Esophagus squamous epithelium (tissue), 5 donors: ENCODE data around the gene HYPK. TPM values are rescaled to one million over a fixed set of nuclear protein-coding genes. Genes with fewer than 3 reads are reported as not detected.
A peak's percentile ranks its signal among the peaks of the same experiment; 100 is the strongest.

Experiments used
- DNase-seq: peaks from one replicate; lab custom pipeline; 2025; lab: John Stamatoyannopoulos, UW
- H3K27ac ChIP-seq, 4 donors: fragments of 200-600 bp; sonication (generic); one replicate each; pipeline ENCODE4 v1.5.1; 2016 to 2019; ENCODE audit warnings: mild to moderate bottlenecking in 1 of 4
- H3K27me3 ChIP-seq, 4 donors: fragments of 200-600 bp; sonication (generic); 1 replicate in 3 of 4; 2 replicates in 1 of 4; pipeline versions ENCODE4 v1.5.1 to v1.6.0; 2017 to 2021; ENCODE audit warnings: antibody characterized with exemption in 1 of 4
- H3K36me3 ChIP-seq, 3 donors: fragments of 200-600 bp; sonication (generic); one replicate each; pipeline ENCODE4 v1.5.1; 2016 to 2019
- H3K4me1 ChIP-seq, 3 donors: fragments of 200-600 bp; sonication (generic); one replicate each; pipeline ENCODE4 v1.5.1; 2017 to 2019
- H3K4me3 ChIP-seq, 4 donors: fragments of 200-600 bp; sonication (generic); 1 replicate in 3 of 4; 2 replicates in 1 of 4; pipeline ENCODE4 v1.5.1; 2016 to 2019; ENCODE audit warnings: mild to moderate bottlenecking in 2 of 4, moderate library complexity in 1 of 4
- H3K9me3 ChIP-seq, 3 donors: fragments of 200-600 bp; sonication (generic); one replicate each; pipeline ENCODE4 v1.5.1; 2016 to 2019
- POLR2A ChIP-seq, 4 donors: fragments of 450-650 bp; IDR thresholded peaks; one replicate each; pipeline ENCODE4 v1.6.1; 2017; ENCODE audit warnings: antibody characterized with exemption in 4 of 4, mild to moderate bottlenecking in 4 of 4, moderate library complexity in 3 of 4
- WGBS, 2 donors: methylation state at CpG; one replicate each; pipeline ENCODE4 v1.1.5; 2018; 5-methylcytosine and 5-hydroxymethylcytosine counted together
- intact Hi-C: fragments of 100-400 bp; cut with DNase I; formaldehyde crosslinking; loops from one replicate; pipeline ENCODE4 v1.15.0; 2022
- total RNA-seq, 4 donors: library from RNA; depleted of rRNA; stranded (reverse); fragments of >200 nt; gene quantifications; one replicate each; pipeline ENCODE4 v1.1.0, GENCODE V29; 2016
- TF ChIP-seq, protein P1 (sequence below), 6 experiments: fragments of 450-650 bp in 4 of 6; fragments of 200-600 bp in 2 of 6; sonication (generic) in 2 of 6; IDR thresholded peaks; one replicate each; pipeline ENCODE4 v1.5.1; 2016 to 2019; ENCODE audit warnings: antibody characterized with exemption in 6 of 6, mild to moderate bottlenecking in 4 of 6, moderate library complexity in 4 of 6
- donor health status: DM: yes; HTN: yes; CAD: no.

HYPK gene
- total RNA-seq, 4 donors from 2014 or later: 2.0 to 9.3 (median 5.8) TPM

DNA sequence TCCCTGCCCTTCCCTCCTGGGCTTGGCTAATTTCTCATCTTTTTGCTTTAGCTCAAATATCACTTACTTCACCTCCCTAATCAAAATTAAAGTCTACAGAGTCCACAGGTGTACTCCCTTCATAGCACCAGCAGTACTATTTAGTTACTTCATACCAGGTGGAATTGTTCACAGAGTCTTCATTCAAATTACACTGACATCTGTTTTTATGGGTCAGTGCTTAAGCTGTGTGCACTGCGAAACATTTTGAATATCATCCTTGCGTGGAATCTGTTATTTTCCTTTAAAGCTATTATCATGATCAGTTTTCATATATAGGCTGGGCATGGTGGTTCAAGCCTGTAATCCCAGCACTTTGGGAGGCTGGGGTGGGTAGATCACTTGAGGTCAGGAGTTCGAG, 11.0 kb upstream of the HYPK start:
- no peak overlapping the region for H3K27ac ChIP-seq
- intact Hi-C loops: no loop called here
- DNase-seq: no peak
- 82 to 90% methylated on average over 2 to 3 of the region's 3 CpGs for WGBS, 2 donors
- H3K9me3 ChIP-seq: no peaks in the 10 kb centered on the region
- TF ChIP-seq, protein P1, sequence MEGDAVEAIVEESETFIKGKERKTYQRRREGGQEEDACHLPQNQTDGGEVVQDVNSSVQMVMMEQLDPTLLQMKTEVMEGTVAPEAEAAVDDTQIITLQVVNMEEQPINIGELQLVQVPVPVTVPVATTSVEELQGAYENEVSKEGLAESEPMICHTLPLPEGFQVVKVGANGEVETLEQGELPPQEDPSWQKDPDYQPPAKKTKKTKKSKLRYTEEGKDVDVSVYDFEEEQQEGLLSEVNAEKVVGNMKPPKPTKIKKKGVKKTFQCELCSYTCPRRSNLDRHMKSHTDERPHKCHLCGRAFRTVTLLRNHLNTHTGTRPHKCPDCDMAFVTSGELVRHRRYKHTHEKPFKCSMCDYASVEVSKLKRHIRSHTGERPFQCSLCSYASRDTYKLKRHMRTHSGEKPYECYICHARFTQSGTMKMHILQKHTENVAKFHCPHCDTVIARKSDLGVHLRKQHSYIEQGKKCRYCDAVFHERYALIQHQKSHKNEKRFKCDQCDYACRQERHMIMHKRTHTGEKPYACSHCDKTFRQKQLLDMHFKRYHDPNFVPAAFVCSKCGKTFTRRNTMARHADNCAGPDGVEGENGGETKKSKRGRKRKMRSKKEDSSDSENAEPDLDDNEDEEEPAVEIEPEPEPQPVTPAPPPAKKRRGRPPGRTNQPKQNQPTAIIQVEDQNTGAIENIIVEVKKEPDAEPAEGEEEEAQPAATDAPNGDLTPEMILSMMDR (IDR thresholded peaks at IDR 0.05): no peak
- no peak for TF ChIP-seq POLR2A (IDR thresholded peaks at IDR 0.05)
- H3K36me3 ChIP-seq: peaks cover 9 to 11% (median 10%) of the 10 kb centered on the region in 3 donors
- H3K27me3 ChIP-seq: no peaks in the 10 kb centered on the region
- no peak overlapping the region for H3K4me3 ChIP-seq
- H3K4me1 ChIP-seq: peaks cover 13 to 22% (median 16%) of the 10 kb centered on the region in 3 donors

GRCh38 chr15:43791993-43792760, 8.2 kb upstream of the HYPK start, which contains the start of gene SERF2:
Gene SERF2 (plus strand): TSS chr15:43792320. CDS start chr15:43792377, 57 bp downstream.
- no peaks in the 10 kb centered on the region for H3K27me3 ChIP-seq
- H3K9me3 ChIP-seq: no peaks in the 10 kb centered on the region
- H3K27ac ChIP-seq: peak within 1 kb of the TSS; percentile 96 to 98 (median 96)
- peak in 3 of 4 donors; percentile 97 to 100 (median 98) for TF ChIP-seq POLR2A (IDR thresholded peaks at IDR 0.05)
- TF ChIP-seq, protein P1 (IDR thresholded peaks at IDR 0.05): no peak
- H3K36me3 ChIP-seq: peaks cover 32 to 39% (median 32%) of the 10 kb centered on the region in 3 donors
- intact Hi-C loops: no loop called here
- H3K4me3 ChIP-seq: peak within 1 kb of the TSS; percentile 73 to 86 (median 82)
- WGBS, 2 donors: 2% methylated on average over 11 of the region's 66 CpGs; no CpG with 5 or more reads in 1 of the 2 donors
- DNase-seq: peak; percentile 99
- peaks cover 20 to 49% (median 22%) of the 10 kb centered on the region in 3 donors for H3K4me1 ChIP-seq

DNA sequence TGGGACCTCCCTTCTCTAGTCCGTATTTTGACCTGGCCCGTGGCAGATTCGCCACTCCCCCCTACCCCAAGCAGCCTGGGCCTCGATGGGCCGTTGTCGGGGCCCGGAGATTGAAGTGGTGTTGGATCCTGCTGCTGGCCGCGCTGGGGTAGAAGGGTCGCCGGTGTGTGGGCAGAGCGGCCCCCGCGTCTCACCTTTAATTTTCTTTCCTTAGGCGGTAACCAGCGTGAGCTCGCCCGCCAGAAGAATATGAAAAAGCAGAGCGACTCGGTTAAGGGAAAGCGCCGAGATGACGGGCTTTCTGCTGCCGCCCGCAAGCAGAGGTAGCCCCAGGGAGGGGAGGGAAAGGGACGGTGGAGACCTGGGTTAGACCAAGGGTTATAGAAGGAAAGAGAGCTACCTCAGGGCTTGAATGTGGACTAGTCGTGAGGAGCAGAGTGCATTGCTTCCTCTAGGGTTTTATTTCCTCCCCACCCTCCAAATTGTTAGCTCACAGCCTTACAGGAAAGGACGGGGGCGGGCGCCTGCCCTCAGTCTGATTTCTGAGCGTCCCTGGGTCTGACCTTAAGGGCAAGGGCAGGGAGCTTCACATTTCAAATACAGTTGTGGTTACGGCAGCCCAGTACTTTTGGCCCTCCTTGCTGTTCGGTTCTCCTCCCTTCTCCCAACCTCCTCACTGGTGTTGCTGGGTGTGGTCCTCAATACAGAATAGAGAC, 7.5 kb upstream of the HYPK start:
- Histone ChIP-seq H3K36me3 (peaks cover 32 to 46% (median 33%) of the 10 kb centered on the region in 3 donors), H3K9me3 (no peaks in the 10 kb centered on the region), H3K27ac (peak overlapping the region; percentile 96 to 98 (median 96)), H3K27me3 (no peaks in the 10 kb centered on the region), H3K4me3 (peak overlapping the region; percentile 73 to 86 (median 82)), H3K4me1 (peaks cover 22 to 57% (median 25%) of the 10 kb centered on the region in 3 donors)
- TF ChIP-seq, protein P1 (IDR thresholded peaks at IDR 0.05): peak in 2 of 6 experiments; percentile 10 to 31
- no peak for TF ChIP-seq POLR2A (IDR thresholded peaks at IDR 0.05)
- intact Hi-C loops: no loop called here
- 2 to 3% methylated on average over 8 to 28 of the region's 33 CpGs for WGBS, 2 donors
- DNase-seq: no peak

DNA sequence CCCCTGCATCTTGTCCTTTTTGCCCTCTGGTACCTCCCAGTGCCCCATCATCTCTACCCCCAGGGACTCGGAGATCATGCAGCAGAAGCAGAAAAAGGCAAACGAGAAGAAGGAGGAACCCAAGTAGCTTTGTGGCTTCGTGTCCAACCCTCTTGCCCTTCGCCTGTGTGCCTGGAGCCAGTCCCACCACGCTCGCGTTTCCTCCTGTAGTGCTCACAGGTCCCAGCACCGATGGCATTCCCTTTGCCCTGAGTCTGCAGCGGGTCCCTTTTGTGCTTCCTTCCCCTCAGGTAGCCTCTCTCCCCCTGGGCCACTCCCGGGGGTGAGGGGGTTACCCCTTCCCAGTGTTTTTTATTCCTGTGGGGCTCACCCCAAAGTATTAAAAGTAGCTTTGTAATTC, 6.8 kb upstream of the HYPK start:
- intact Hi-C loops: no loop called here
- Histone ChIP-seq H3K36me3 (peaks cover 32 to 50% (median 33%) of the 10 kb centered on the region in 3 donors), H3K27ac (peak overlapping the region; percentile 96 to 98 (median 96)), H3K4me3 (peak overlapping the region; percentile 73 to 86 (median 82)), H3K4me1 (peaks cover 29 to 64% (median 32%) of the 10 kb centered on the region in 3 donors), H3K9me3 (no peaks in the 10 kb centered on the region), H3K27me3 (no peaks in the 10 kb centered on the region)
- TF ChIP-seq POLR2A (IDR thresholded peaks at IDR 0.05): no peak
- TF ChIP-seq, protein P1 (IDR thresholded peaks at IDR 0.05): no peak
- WGBS, 2 donors: 79 to 88% methylated on average over 8 to 10 of the region's 10 CpGs
- no peak for DNase-seq
